Neuron (in vitro differentiated cells): Measurements from ENCODE around the gene GRM8.
"Not testable (repeated sequence)": the region's sequence is repeated elsewhere in the genome, so short reads cannot be mapped to it uniquely, and the experiment has no call there.

Experiments
- H2AFZ ChIP-seq: one replicate; pipeline ENCODE4 v1.6.1; 2013; ENCODE audit warnings: low read depth, mild to moderate bottlenecking, inconsistent platforms, low read length, moderate library complexity
- H3K27me3 ChIP-seq: one replicate; pipeline ENCODE4 v1.6.1; 2013; ENCODE audit warnings: low read length; ENCODE audit not compliant: insufficient read depth
- H3K36me3 ChIP-seq: one replicate; pipeline ENCODE4 v1.6.1; 2013; ENCODE audit warnings: low read length; ENCODE audit not compliant: insufficient read depth
- H3K4me1 ChIP-seq: one replicate; pipeline ENCODE4 v1.6.1; 2013; ENCODE audit warnings: low read length; ENCODE audit not compliant: insufficient read depth
- H3K4me3 ChIP-seq: 2 replicates; pipeline ENCODE4 v1.5.1; 2013; ENCODE audit warnings: mild to moderate bottlenecking, low read length, moderate library complexity
- H3K9me3 ChIP-seq: one replicate; pipeline ENCODE4 v1.6.1; 2013; ENCODE audit warnings: low read length

The GRM8 gene

GRCh38 chr7:126972571-126972970 lies 280.2 kb downstream of the GRM8 start:
- no peak overlapping the region for H3K4me3 ChIP-seq
- no peak overlapping the region for H2AFZ ChIP-seq
- no peaks in the 10 kb centered on the region for H3K4me1 ChIP-seq
- no peaks in the 10 kb centered on the region for H3K27me3 ChIP-seq
- no peaks in the 10 kb centered on the region for H3K9me3 ChIP-seq
- H3K36me3 ChIP-seq, result no peaks in the 10 kb centered on the region

GRCh38 chr7:126959649-126960048 lies 293.1 kb downstream of the GRM8 start:
- Histone ChIP-seq H2AFZ (no peak overlapping the region), H3K4me1 (no peaks in the 10 kb centered on the region), H3K4me3 (no peak overlapping the region), H3K36me3 (no peaks in the 10 kb centered on the region), H3K9me3 (no peaks in the 10 kb centered on the region), H3K27me3 (no peaks in the 10 kb centered on the region)

- Histone ChIP-seq H3K36me3 (no peaks in the 10 kb centered on the region), H3K4me3 (no peak overlapping the region), H3K27me3 (no peaks in the 10 kb centered on the region)
These were observed 294.4 kb downstream of the GRM8 start for GRCh38 chr7:126958367-126958766.

GRCh38 chr7:126957443-126957842 lies 295.3 kb downstream of the GRM8 start:
- Histone ChIP-seq H3K27me3 (no peaks in the 10 kb centered on the region), H3K9me3 (no peaks in the 10 kb centered on the region), H3K4me1 (no peaks in the 10 kb centered on the region), H3K4me3 (no peak overlapping the region), H2AFZ (no peak overlapping the region), H3K36me3 (no peaks in the 10 kb centered on the region)

More at GRCh38 chr7:126958367-126958766, 294.4 kb downstream of the GRM8 start:
- Histone ChIP-seq H3K9me3 (no peaks in the 10 kb centered on the region), H3K4me1 (no peaks in the 10 kb centered on the region), H2AFZ (no peak overlapping the region)

- no peaks in the 10 kb centered on the region for H3K4me1 ChIP-seq
- H3K36me3 ChIP-seq, result no peaks in the 10 kb centered on the region
- H3K27me3 ChIP-seq, result no peaks in the 10 kb centered on the region
- H3K9me3 ChIP-seq, result no peaks in the 10 kb centered on the region
- H3K4me3 ChIP-seq, result no peak overlapping the region
- H2AFZ ChIP-seq, result no peak overlapping the region
These were observed 299.3 kb downstream of the GRM8 start for GRCh38 chr7:126953461-126953860.

GRCh38 chr7:126948664-126949063 lies 304.1 kb downstream of the GRM8 start:
- Histone ChIP-seq H2AFZ (no peak overlapping the region), H3K9me3 (no peaks in the 10 kb centered on the region), H3K4me1 (no peaks in the 10 kb centered on the region), H3K27me3 (no peaks in the 10 kb centered on the region), H3K36me3 (no peaks in the 10 kb centered on the region), H3K4me3 (no peak overlapping the region)

GRCh38 chr7:126940723-126941307 lies 311.9 kb downstream of the GRM8 start:
- H2AFZ ChIP-seq, result no peak overlapping the region
- no peaks in the 10 kb centered on the region for H3K4me1 ChIP-seq
- H3K9me3 ChIP-seq, result no peaks in the 10 kb centered on the region
- no peak overlapping the region for H3K4me3 ChIP-seq
- H3K27me3 ChIP-seq, result no peaks in the 10 kb centered on the region
- H3K36me3 ChIP-seq, result no peaks in the 10 kb centered on the region

GRCh38 chr7:126937171-126937570 lies 315.6 kb downstream of the GRM8 start:
- no peaks in the 10 kb centered on the region for H3K27me3 ChIP-seq
- no peaks in the 10 kb centered on the region for H3K9me3 ChIP-seq
- no peaks in the 10 kb centered on the region for H3K4me1 ChIP-seq
- H2AFZ ChIP-seq, result no peak overlapping the region
- no peak overlapping the region for H3K4me3 ChIP-seq
- H3K36me3 ChIP-seq, result no peaks in the 10 kb centered on the region

GRCh38 chr7:126931581-126931980 lies 321.2 kb downstream of the GRM8 start:
- Histone ChIP-seq H3K4me3 (no peak overlapping the region), H3K27me3 (no peaks in the 10 kb centered on the region), H3K9me3 (no peaks in the 10 kb centered on the region), H3K4me1 (no peaks in the 10 kb centered on the region), H3K36me3 (no peaks in the 10 kb centered on the region), H2AFZ (no peak overlapping the region)

GRCh38 chr7:126930166-126930565 lies 322.6 kb downstream of the GRM8 start:
- Histone ChIP-seq H3K9me3 (no peaks in the 10 kb centered on the region), H2AFZ (no peak overlapping the region), H3K27me3 (no peaks in the 10 kb centered on the region), H3K4me1 (no peaks in the 10 kb centered on the region), H3K4me3 (no peak overlapping the region), H3K36me3 (no peaks in the 10 kb centered on the region)

GRCh38 chr7:126924477-126924876 lies 328.3 kb downstream of the GRM8 start:
- no peaks in the 10 kb centered on the region for H3K27me3 ChIP-seq
- H3K4me3 ChIP-seq, result no peak overlapping the region
- H3K9me3 ChIP-seq, result no peaks in the 10 kb centered on the region
- H3K36me3 ChIP-seq, result no peaks in the 10 kb centered on the region
- H2AFZ ChIP-seq, result no peak overlapping the region
- no peaks in the 10 kb centered on the region for H3K4me1 ChIP-seq

- H3K4me1 ChIP-seq, H3K27me3 ChIP-seq, H2AFZ ChIP-seq, H3K4me3 ChIP-seq, H3K9me3 ChIP-seq, H3K36me3 ChIP-seq: not testable (repeated sequence)
These were observed 341.1 kb downstream of the GRM8 start for GRCh38 chr7:126911627-126912026.

- not testable (repeated sequence) for H2AFZ ChIP-seq, H3K4me1 ChIP-seq, H3K27me3 ChIP-seq, H3K9me3 ChIP-seq, H3K36me3 ChIP-seq, H3K4me3 ChIP-seq
These were observed 344.2 kb downstream of the GRM8 start for GRCh38 chr7:126908564-126908963.

GRCh38 chr7:126907657-126908056 lies 345.1 kb downstream of the GRM8 start:
- not testable (repeated sequence) for H3K36me3 ChIP-seq, H2AFZ ChIP-seq, H3K27me3 ChIP-seq, H3K4me1 ChIP-seq, H3K9me3 ChIP-seq, H3K4me3 ChIP-seq
